Trophoblast cell (in vitro differentiated cells and primary cell): ENCODE measurements around the gene GLUD1. TPM values are rescaled to one million over a fixed set of nuclear protein-coding genes. Genes with fewer than 3 reads are reported as not detected.
A peak's percentile ranks its signal among the peaks of the same experiment; 100 is the strongest.
"Not testable (repeated sequence)": the region's sequence is repeated elsewhere in the genome, so short reads cannot be mapped to it uniquely, and the experiment has no call there.

Experiments
- DNase-seq, 2 donors: peaks; one replicate each; pipeline ENCODE4 v3.0.0-alpha.2; 2016
- H2AFZ ChIP-seq: 2 replicates; pipeline ENCODE4 v1.6.1; 2013; ENCODE audit warnings: low read length, moderate library complexity, mild to moderate bottlenecking; ENCODE audit not compliant: insufficient read depth, poor library complexity
- H2AK5ac ChIP-seq: 2 replicates; pipeline ENCODE4 v1.6.1; 2013; ENCODE audit warnings: mild to moderate bottlenecking, low read length
- H2BK120ac ChIP-seq: 2 replicates; pipeline ENCODE4 v1.6.1; 2013; ENCODE audit warnings: low read length, mild to moderate bottlenecking, moderate library complexity; ENCODE audit not compliant: insufficient read depth, poor library complexity
- H2BK12ac ChIP-seq: 2 replicates; pipeline ENCODE4 v1.6.1; 2013; ENCODE audit warnings: mild to moderate bottlenecking, low read length, moderate library complexity
- H2BK5ac ChIP-seq: 2 replicates; pipeline ENCODE4 v1.6.1; 2013; ENCODE audit warnings: low read length, low read depth, moderate library complexity, mild to moderate bottlenecking; ENCODE audit not compliant: poor library complexity
- H3K14ac ChIP-seq: 2 replicates; pipeline ENCODE4 v1.6.1; 2013; ENCODE audit warnings: mild to moderate bottlenecking, low read length
- H3K18ac ChIP-seq: 2 replicates; pipeline ENCODE4 v1.6.1; 2013; ENCODE audit warnings: mild to moderate bottlenecking, low read length
- H3K23ac ChIP-seq: 2 replicates; pipeline ENCODE4 v1.6.1; 2013; ENCODE audit warnings: low read length
- H3K27ac ChIP-seq: 2 replicates; pipeline ENCODE4 v1.5.1; 2013; ENCODE audit warnings: low read depth, mild to moderate bottlenecking, inconsistent platforms, low read length, moderate library complexity
- H3K27me3 ChIP-seq: 2 replicates; pipeline ENCODE4 v1.6.1; 2013; ENCODE audit warnings: inconsistent platforms, mild to moderate bottlenecking, low read length, moderate library complexity; ENCODE audit not compliant: insufficient read depth
- H3K36me3 ChIP-seq, 2 experiments: 1 replicate in 1 of 2; 2 replicates in 1 of 2; pipeline ENCODE4 v1.6.1; 2013; ENCODE audit warnings: low read length in 2 of 2, mild to moderate bottlenecking in 2 of 2, moderate library complexity in 1 of 2; ENCODE audit not compliant: insufficient read depth in 2 of 2, control insufficient read depth in 1 of 2
- H3K4ac ChIP-seq: 2 replicates; pipeline ENCODE4 v1.6.1; 2013; ENCODE audit warnings: low read depth, mild to moderate bottlenecking, low read length, moderate library complexity
- H3K4me1 ChIP-seq, 2 experiments: 1 replicate in 1 of 2; 2 replicates in 1 of 2; pipeline ENCODE4 v1.6.1; 2013; ENCODE audit warnings: low read length in 2 of 2, mild to moderate bottlenecking in 2 of 2, moderate library complexity in 1 of 2; ENCODE audit not compliant: insufficient read depth in 2 of 2, control insufficient read depth in 1 of 2
- H3K4me2 ChIP-seq: 2 replicates; pipeline ENCODE4 v1.6.1; 2013; ENCODE audit warnings: inconsistent platforms, mild to moderate bottlenecking, low read length, moderate library complexity
- H3K4me3 ChIP-seq: 2 replicates; pipeline ENCODE4 v1.5.1; 2013; ENCODE audit warnings: mild to moderate bottlenecking, low read depth, low read length, inconsistent platforms
- H3K79me1 ChIP-seq: one replicate; pipeline ENCODE4 v1.6.1; 2013; ENCODE audit warnings: low read length
- H3K79me2 ChIP-seq: 2 replicates; pipeline ENCODE4 v1.6.1; 2013; ENCODE audit warnings: low read length, mild to moderate bottlenecking; ENCODE audit not compliant: control insufficient read depth, insufficient read depth, poor library complexity
- H3K9ac ChIP-seq: 2 replicates; pipeline ENCODE4 v1.6.1; 2013; ENCODE audit warnings: mild to moderate bottlenecking, low read length
- H3K9me3 ChIP-seq: 2 replicates; pipeline ENCODE4 v1.6.1; 2013; ENCODE audit warnings: low read depth, mild to moderate bottlenecking, control low read depth, inconsistent platforms, low read length; ENCODE audit not compliant: insufficient read depth
- H4K12ac ChIP-seq: 2 replicates; pipeline ENCODE4 v1.6.1; 2013; ENCODE audit warnings: low read depth, mild to moderate bottlenecking, low read length, moderate library complexity
- H4K8ac ChIP-seq: 2 replicates; pipeline ENCODE4 v1.6.1; 2013; ENCODE audit warnings: low read depth, mild to moderate bottlenecking, low read length, moderate library complexity
- H4K91ac ChIP-seq: one replicate; pipeline ENCODE4 v1.6.1; 2013; ENCODE audit warnings: low read depth, mild to moderate bottlenecking, low read length, moderate library complexity
- WGBS: extraction: QIAGEN DNeasy Blood & Tissue Kit; methylation state at CpG from one replicate; pipeline ENCODE4 v1.1.7; 2013; ENCODE audit warnings: missing lambda C conversion rate; ENCODE audit not compliant: insufficient read length, insufficient coverage; ENCODE audit errors: extremely low coverage; 5-methylcytosine and 5-hydroxymethylcytosine counted together
- polyA plus RNA-seq: library from polyadenylated mRNA; stranded (reverse); fragments of 200-250 nt; gene quantifications from 2 replicates; pipeline ENCODE4 v1.2.3, GENCODE V29; 2013

Gene GLUD1
- polyA plus RNA-seq, result 35.6 and 37.0 TPM in 2 replicates

DNA sequence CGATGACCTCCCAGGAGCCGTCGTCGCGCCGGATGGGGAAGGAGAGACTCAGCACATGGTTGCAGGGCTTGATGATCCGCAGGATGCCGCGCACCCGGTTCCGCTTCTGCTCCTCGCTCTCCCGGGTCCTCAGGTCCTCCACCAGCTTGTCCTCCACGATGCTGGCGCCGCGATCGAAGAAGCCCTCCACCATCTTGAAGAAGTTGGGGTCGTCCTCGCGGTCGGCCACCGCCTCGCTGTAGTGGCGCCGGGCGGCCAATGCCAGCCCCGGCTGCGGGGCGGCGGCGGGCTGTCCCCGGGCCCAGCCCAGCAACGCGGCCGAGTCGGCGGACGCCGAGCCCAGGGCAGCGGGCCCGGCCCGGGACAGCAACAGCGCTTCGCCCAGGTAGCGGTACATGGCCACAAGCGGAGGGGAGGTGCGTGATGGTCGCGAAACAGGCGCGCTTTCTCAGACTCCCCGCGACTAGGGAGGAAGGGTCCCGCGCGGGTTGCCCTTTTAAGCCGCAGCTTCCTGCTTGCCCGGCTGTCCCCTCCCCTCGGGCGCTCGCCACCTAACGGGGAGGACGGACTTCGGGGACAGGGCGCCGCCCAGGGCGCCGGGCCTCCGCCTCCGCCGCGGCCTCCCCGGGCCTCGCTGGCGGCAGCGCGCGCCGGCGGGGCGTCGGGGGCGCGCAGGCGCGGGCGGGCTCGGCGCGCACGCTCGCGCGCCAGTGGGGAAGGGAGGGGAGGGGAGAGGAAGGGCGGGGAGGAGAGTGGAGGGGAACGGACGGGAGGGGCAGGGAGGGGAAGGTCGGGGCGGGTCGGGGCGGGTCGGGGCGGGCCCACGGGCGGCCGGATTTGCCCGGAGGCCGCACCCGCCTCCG, at the start of gene GLUD1, which contains the start of gene SHLD2:
Gene GLUD1, minus strand, starts transcription at position 471 of the 863 bp plus-strand sequence. Its CDS starts 74 bp downstream, at position 397.
Gene SHLD2, plus strand, starts transcription at position 834 of the 863 bp plus-strand sequence. CDS start 56,149 bp downstream, outside the sequence.
- peaks cover 1 to 3% of the 10 kb centered on the region in 2 experiments for H3K36me3 ChIP-seq
- H3K9me3 ChIP-seq, result no peaks in the 10 kb centered on the region
- H3K23ac ChIP-seq, result no peak within 1 kb of the TSS
- peak within 1 kb of the TSS; percentile 34 for H3K9ac ChIP-seq
- peak within 1 kb of the TSS; percentile 91 for H2BK5ac ChIP-seq
- peak within 1 kb of the TSS; percentile 67 for H3K4ac ChIP-seq
- peak within 1 kb of the TSS; percentile 83 for H4K12ac ChIP-seq
- peaks cover 9% of the 10 kb centered on the region for H3K79me2 ChIP-seq
- H3K27ac ChIP-seq, result peak within 1 kb of the TSS; percentile 89
- peak within 1 kb of the TSS; percentile 95 for H3K4me2 ChIP-seq
- H2BK12ac ChIP-seq, result no peak within 1 kb of the TSS
- H3K4me1 ChIP-seq, result peaks cover 0 to 7% of the 10 kb centered on the region in 2 experiments
- H4K8ac ChIP-seq, result peak within 1 kb of the TSS; percentile 77
- no CpG with 5 or more reads among the region's 111 CpGs for WGBS
- H3K79me1 ChIP-seq, result peaks cover 15% of the 10 kb centered on the region
- H3K14ac ChIP-seq, result peak within 1 kb of the TSS; percentile 92
- peak within 1 kb of the TSS; percentile 88 for H4K91ac ChIP-seq
- no peak within 1 kb of the TSS for H2AK5ac ChIP-seq
- peak; percentile 75 to 91 for DNase-seq
- peak within 1 kb of the TSS; percentile 92 for H3K18ac ChIP-seq
- H3K27me3 ChIP-seq, result no peaks in the 10 kb centered on the region
- peak within 1 kb of the TSS; percentile 78 for H3K4me3 ChIP-seq
- H2AFZ ChIP-seq, result peak within 1 kb of the TSS; percentile 92
- peak within 1 kb of the TSS; percentile 70 for H2BK120ac ChIP-seq

GRCh38 chr10:87143109-87143418, 48.4 kb upstream of the GLUD1 start:
- H3K9ac ChIP-seq, H4K8ac ChIP-seq, H3K4me2 ChIP-seq, H3K9me3 ChIP-seq, H3K23ac ChIP-seq, H3K27ac ChIP-seq, H3K27me3 ChIP-seq, H2BK5ac ChIP-seq, H4K91ac ChIP-seq, H3K4ac ChIP-seq, H4K12ac ChIP-seq, H2AK5ac ChIP-seq, H2BK12ac ChIP-seq, H3K18ac ChIP-seq, H2AFZ ChIP-seq, H3K4me1 ChIP-seq, H2BK120ac ChIP-seq, H3K36me3 ChIP-seq, H3K14ac ChIP-seq, H3K79me1 ChIP-seq, H3K4me3 ChIP-seq, H3K79me2 ChIP-seq: not testable (repeated sequence)
- no CpG with 5 or more reads among the region's 6 CpGs for whole genome bisulfite sequencing
- peak; percentile 22 to 47 for DNase-seq

GRCh38 chr10:87142230-87143108, 47.8 kb upstream of the GLUD1 start:
- not testable (repeated sequence) for H2AK5ac ChIP-seq, H3K27me3 ChIP-seq, H3K79me2 ChIP-seq, H4K91ac ChIP-seq, H4K8ac ChIP-seq, H2BK120ac ChIP-seq, H3K4me2 ChIP-seq, H3K36me3 ChIP-seq, H3K4me1 ChIP-seq, H3K4me3 ChIP-seq, H3K27ac ChIP-seq, H3K18ac ChIP-seq, H2BK12ac ChIP-seq, H3K23ac ChIP-seq, H3K4ac ChIP-seq, H3K79me1 ChIP-seq, H3K14ac ChIP-seq, H3K9me3 ChIP-seq, H4K12ac ChIP-seq, H2BK5ac ChIP-seq, H3K9ac ChIP-seq, H2AFZ ChIP-seq
- WGBS, result no CpG with 5 or more reads among the region's 5 CpGs
- DNase-seq, result peak; percentile 32 to 51

- H4K91ac ChIP-seq, H3K4me1 ChIP-seq, H3K4me3 ChIP-seq, H3K27me3 ChIP-seq, H3K14ac ChIP-seq, H3K79me1 ChIP-seq, H3K27ac ChIP-seq, H3K36me3 ChIP-seq, H2BK120ac ChIP-seq, H2BK12ac ChIP-seq, H3K4ac ChIP-seq, H3K18ac ChIP-seq, H3K4me2 ChIP-seq, H2AFZ ChIP-seq, H4K12ac ChIP-seq, H3K9me3 ChIP-seq, H3K23ac ChIP-seq, DNase-seq, H3K79me2 ChIP-seq, H3K9ac ChIP-seq, H2AK5ac ChIP-seq, H4K8ac ChIP-seq, H2BK5ac ChIP-seq: not testable (repeated sequence)
Measured at GRCh38 chr10:87137478-87137877, 42.8 kb upstream of the GLUD1 start.
